ENCODE results near the gene CEND1.
"Not testable (repeated sequence)": the region's sequence is repeated elsewhere in the genome, so short reads cannot be mapped to it uniquely, and the experiment has no call there.

CEND1 gene

DNA sequence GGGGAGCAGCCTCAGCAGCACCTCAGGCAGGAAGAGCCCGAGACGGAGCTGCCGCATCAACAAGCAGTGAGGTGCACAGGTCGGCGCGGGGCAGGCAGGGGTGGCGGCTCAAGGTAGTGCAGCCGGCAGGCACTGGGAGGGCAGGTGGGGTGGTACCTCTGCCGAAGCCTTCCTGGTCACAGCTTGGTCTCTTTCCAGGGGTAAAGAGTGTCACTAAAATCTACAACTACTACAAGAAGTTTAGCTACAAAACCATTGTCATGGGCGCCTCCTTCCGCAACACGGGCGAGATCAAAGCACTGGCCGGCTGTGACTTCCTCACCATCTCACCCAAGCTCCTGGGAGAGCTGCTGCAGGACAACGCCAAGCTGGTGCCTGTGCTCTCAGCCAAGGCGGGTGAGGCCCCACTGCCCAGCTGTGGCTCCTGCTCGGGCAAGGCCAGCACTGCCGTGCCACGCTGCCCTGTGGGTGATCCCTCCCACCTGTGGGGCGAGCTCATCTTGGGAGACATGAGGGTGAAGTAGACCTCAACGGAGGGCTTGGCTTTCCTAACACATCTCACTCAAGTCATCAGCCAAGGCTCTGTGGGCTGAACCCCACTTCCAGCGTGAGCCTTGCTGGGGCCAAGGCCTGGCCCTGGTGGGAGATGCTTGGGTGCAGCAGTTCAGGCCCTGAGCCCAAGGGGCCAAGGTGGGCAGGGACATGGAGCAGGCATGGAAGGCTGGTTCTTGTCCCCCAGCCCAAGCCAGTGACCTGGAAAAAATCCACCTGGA lies 26.2 kb downstream of the CEND1 start:
- no peak for DNase-seq (ENCODE audit: low spot score)

DNA sequence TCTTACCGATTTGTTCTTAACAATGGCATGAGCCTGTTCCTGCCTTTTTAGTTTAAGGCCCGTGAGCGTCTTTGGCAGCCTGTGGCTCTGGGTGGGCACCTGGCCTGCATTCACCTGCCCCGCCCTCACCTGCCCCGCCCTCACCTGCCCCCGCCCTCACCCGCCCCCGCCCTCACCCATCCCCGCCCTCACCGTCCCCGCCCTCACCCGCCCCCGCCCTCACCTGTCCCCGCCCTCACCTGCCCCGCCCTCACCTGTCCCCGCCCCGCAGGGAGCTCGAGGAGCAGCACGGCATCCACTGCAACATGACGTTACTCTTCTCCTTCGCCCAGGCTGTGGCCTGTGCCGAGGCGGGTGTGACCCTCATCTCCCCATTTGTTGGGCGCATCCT lies 26.8 kb downstream of the CEND1 start:
- DNase-seq (ENCODE audit: low spot score): peak; percentile 42

DNA sequence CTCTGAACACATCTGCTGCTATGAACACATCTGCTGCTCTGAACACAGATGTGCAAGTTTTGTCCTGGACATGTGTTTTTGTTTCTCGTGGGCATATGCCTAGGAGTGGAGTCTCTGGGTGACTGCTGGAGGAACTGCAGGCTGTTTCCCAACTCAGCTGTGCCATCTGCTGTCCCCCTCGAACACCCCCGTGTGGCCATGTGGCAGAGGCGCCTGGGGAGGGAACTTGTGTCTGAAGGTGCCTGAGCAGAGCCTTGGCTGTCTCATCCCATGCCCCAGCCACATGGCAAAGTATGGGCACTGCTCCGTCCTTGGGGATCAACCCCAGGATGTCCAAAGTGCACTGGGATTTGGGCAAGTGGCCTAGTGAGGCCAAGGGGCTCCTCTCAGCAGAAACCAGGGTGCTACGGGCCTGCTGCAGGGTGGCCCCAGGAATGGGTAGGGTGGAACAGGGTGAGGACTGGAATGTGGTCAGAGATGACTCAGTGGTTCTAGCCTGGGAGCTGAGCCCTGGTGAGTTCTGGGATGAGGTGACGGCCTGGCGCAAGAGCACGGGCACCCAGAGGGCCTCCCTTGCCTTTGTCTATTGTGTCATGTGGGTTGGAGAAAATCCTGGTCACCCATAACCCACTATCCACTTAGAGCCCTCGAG lies 27.3 kb downstream of the CEND1 start:
- DNase-seq (ENCODE audit: low spot score): peak; percentile 84

DNA sequence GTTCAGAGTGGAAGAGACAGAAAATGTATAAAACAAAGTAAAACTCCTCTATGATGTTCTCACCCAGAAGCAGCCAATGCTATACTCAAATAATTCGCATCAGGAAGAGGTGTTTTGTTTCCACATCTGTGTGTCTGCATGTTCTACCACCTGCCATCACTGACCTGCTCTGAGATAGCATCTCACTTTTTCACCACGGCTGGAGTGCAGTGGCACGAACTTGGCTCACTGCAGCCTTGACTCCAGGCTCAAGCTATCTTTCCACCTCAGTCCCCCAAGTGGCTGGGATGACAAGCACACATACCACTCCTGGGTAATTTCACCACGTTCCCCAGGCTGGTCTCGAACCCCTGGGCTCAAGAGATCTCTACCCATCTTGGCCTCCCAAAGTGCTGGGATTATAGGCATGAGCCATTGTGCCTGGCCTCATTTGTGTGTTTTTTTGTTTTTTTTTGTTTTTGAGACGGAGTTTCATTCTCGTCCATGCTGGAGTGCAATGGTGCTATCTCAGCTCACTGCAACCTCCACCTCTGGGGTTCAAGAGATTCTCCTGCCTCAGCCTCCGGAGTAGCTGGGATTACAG lies 28.3 kb downstream of the CEND1 start:
- DNase-seq (ENCODE audit: low spot score): no peak

DNA sequence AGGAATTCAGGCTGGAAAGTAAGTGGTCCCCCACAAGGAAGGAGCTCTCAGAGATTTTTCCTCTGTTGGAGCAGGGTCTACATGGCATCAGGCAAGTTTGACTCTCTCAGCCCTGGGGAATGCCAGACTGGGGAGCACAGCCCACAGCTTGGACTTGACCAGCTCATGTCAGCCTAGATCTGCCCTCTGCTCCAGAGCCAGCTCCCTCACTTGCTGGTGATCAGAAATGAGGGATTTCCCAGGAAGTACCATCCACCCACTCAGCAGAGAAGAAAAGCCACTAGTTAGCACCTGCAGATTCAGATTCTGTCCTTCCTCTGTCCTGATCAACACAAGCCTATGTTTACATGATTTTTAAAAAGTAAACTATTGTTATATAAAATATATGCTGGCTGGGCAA lies 29.7 kb downstream of the CEND1 start:
- DNase-seq (ENCODE audit: low spot score): no peak

DNA sequence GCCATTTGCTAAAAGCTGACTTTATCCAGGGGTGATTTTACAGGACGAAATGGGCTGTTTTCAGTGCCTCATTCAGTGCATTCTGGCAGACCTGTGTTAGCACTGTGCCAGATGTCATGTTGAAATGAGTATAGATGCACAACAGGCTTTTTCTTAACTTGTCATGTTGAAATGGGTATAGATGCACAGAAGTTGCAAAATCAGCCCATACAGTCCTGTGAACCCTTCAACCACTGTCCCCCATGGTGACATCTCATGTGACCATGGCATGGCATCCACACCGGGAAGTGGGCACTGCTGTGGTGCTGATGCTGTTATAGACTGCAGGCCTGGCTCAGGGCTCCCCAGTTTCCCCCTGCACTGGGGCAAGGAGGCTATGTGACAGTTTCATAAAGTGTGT lies 40.2 kb downstream of the CEND1 start:
- DNase-seq (ENCODE audit: low spot score): no peak

DNA sequence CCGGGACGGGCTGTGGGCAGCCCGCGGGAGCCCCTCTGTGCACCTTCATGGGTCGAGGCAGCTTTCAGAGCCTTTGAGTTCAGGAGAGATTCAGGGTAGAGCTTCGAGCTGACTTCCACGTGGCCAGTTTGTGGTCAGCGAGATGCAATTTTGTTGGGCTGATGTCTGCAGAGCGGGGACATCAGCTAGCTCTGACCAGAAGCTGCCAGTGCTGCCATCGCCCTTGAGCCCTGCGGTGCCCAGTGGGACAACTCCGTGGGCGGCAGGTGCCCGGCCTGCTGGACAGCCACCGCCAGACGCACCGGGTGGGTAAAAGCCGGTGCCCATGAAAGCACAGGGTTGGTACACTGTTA lies 41.9 kb downstream of the CEND1 start:
- DNase-seq (ENCODE audit: low spot score): no peak

DNA sequence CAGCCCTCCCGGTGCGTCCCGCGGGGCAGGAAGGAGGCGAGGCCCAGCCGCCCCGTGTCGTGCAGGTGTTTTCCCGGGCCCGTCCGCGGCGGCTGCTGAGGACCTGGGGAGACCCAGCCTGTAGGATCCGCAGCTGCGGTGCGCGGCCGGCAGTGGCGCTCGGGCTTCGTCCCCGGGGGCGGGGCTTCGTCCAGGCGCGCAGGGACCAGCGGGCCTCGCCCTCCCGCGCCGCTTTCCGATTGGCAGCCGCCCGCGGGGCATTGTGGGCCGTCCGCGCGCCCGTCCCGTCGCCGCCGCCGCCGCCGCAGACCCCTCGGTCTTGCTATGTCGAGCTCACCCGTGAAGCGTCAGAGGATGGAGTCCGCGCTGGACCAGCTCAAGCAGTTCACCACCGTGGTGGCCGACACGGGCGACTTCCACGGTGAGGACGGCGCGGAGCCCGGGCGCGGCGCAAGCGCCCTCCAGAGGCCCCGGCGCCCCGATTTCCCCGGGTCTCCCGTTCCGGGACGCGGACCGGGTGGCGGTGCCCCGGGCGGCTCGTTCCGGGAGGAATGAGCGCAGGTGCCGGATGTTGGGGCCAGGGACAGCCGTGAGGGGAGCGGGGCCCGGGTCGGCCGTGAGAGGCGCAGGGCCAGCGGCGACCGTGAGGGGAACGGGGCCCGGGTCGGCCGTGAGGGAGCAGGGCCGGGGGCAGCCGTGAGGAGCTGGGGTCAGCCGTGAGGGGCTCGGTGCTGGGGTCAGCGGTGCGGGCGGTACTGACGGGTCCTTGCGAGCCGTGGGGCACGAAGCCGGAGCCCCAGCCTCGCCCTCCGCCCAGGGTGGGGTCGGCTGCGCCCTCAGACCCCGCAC lies 42.5 kb downstream of the CEND1 start, which contains the start of gene TALDO1:
TSS of gene TALDO1 (plus strand) at position 307 of the 849 bp plus-strand sequence. CDS start at position 325, 18 bp downstream.
- DNase-seq (ENCODE audit: low spot score): peak; percentile 95

DNA sequence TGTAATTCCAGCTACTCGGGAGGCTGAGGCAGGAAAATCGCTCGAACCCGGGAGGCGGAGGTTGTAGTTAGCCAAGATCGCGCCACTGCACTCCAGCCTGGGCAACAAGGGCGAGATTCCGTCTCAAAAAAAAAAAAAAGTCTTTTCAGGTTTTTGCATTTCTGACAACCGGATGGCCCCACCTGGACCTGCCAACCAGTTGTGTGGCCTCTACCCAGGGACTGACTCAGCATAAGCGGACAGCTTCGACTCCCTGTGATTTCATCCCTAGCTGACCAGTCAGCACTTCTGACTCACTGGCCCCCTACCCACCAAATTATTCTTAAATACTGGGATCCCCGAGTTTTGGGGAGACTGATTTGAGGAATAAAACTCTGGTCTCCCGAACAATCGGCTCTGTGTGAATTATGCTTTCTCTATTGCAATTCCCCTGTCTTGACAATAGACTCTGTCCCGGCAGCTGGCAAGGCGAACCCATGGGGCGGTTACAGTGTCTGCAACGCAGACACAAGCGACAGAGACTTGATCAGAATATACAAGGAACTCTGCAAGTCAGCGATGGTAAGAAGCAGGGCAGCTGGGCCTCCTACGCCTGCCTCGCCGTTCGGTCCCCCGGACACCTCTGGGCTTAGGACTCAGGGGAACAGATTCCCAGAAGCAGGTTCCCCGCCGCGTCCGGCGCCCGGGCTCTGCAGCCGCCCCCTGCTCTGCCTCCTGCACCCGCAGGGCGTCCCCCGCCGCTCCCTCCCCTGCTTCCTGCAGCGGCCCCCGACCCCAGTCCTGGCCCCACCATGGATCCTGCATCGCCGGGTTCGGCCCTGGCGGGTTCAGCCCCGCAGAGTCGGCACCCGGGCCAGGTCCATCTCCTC lies 43.4 kb downstream of the CEND1 start:
- DNase-seq (ENCODE audit: low spot score): no peak

DNA sequence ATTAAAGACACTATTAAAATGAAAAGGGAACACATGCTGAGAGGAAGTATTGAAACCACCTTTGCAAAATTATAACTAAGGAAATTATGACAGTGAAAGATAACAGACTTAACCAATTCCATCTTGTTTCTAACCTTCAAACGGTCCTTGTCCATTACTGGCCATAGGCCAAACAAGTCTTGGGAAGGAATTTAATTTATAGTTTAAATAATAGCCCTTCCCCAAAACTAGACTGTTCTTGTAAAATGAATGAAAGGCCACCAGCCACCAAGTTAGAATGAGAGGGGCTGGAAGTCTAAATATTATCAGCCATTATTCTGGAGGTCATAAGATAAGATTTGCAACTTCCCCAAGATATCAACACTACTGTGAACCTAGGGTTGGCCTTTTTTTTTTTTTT lies 44.5 kb downstream of the CEND1 start:
- DNase-seq (ENCODE audit: low spot score): no peak

DNA sequence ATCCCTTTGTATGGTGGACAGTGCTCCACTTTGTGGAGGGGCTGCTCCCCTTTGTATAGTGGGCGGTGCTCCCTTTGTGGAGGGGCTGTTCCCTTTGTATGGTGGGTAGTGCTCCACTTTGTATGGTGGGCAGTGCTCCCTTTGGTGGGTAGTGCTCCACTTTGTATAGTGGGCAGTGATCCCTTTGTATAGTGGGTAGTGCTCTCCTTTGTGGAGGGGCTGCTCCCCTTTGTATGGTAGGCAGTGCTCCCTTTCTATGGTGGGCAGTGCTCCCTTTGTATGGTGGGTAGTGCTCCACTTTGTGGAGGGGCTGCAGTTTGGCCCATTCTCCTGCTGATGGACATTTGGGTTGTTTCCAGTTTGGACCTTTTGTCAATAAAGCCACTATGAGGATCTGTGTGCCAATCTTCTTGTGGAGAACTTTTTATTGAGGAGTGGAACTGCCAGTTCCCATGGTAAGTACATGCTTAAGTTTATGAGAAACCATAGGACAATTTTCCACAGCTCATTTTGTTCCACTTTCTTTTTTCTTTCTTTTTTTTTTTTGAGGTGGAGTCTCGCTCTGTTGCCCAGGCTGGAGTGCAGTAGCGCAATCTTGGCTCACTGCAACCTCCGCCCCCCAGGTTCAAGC lies 47.2 kb downstream of the CEND1 start:
- DNase-seq (ENCODE audit: low spot score): no peak

DNA sequence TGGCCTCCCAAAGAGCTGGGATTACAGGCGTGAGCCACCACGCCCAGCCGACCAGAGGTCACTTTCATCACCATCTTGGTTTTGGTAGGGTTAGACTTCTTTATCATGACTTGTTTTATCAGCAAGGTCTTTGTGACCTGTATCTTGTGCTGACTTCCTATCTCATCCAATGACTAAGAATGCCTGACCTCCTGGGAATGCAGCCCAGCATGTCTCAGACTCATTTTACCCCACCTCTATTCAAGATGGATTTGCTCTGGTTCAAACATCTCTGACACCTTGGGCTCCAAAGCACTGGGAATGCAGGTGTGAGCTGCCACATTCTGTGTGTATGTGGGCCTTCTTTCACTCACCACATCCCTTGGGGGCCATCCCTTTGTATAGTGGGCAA lies 47.7 kb downstream of the CEND1 start:
- no peak for DNase-seq (ENCODE audit: low spot score)

DNA sequence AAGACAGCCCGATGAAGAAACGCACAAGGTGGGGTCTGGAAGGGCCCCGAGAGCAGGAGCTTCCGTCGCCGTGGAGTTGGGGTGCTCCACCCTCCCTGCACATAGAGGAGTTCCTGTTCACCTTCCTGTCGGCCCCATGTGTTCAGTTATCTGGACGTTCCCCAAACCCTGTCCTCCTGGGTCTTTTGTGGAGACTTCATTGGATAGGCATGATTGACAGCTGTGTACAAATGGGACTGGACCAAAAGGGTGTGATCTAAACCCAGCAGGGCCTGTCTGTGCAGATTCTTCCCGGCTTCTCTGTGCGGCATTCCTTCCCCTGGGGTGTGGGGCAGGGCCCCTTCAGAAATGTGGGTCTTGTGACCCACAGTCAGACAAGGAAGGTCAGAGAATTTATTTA lies 52.0 kb downstream of the CEND1 start:
- DNase-seq (ENCODE audit: low spot score): not testable (repeated sequence)

DNA sequence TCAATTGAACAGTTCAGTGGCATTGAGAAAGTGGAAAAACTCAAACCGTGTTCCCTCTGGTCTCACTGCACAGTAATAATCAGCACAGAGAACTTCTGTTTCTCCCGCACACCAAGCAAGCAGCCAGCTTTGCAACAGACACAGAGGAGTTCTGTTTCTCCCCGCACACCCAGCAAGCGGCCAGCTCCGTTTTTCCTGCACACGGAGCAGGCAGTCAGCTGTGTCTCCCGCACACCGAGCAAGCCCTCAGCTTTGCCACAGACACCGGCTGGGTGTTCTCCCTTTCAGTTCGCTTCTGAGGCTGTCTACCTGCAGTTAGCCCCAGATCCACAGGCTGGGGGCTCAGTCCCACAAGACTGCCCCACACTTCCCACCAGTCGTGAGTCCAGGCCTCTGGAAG lies 52.5 kb downstream of the CEND1 start:
- DNase-seq (ENCODE audit: low spot score): no peak

Measured in LoVo (cell line).